Chondrocyte (in vitro differentiated cells): ENCODE results near the gene CD163L1. TPM values are rescaled to one million over a fixed set of nuclear protein-coding genes. Genes with fewer than 3 reads are reported as not detected.

Experiments used
- DNase-seq: peaks from one replicate; pipeline ENCODE4 v3.0.0; 2021; ENCODE audit warnings: mixed read lengths, low spot score
- H3K27ac Mint-ChIP-seq: one replicate; pipeline ENCODE4 v1.8.0; 2021; ENCODE audit warnings: mild to moderate bottlenecking, moderate library complexity, mixed read lengths; ENCODE audit not compliant: unreplicated experiment
- H3K27me3 Mint-ChIP-seq: 2 replicates; pipeline ENCODE4 v1.8.0; 2021; ENCODE audit warnings: low read depth, mixed read lengths
- H3K36me3 Mint-ChIP-seq: 2 replicates; pipeline ENCODE4 v1.8.0; 2021; ENCODE audit warnings: low read depth, mixed read lengths
- H3K4me1 Mint-ChIP-seq: 2 replicates; pipeline ENCODE4 v1.8.0; 2021; ENCODE audit warnings: low read depth, mild to moderate bottlenecking, mixed read lengths
- H3K4me3 Mint-ChIP-seq: one replicate; pipeline ENCODE4 v1.8.0; 2021; ENCODE audit warnings: mild to moderate bottlenecking, moderate library complexity, mixed read lengths; ENCODE audit not compliant: unreplicated experiment
- H3K9me3 Mint-ChIP-seq: 2 replicates; pipeline ENCODE4 v1.8.0; 2021; ENCODE audit warnings: low read depth, mixed read lengths
- long read RNA-seq: library from polyadenylated mRNA; stranded (forward); transcript quantifications from one replicate; pipeline ENCODE4 v2.0.0, GENCODE V29; 2021
- total RNA-seq: library from RNA; stranded (reverse); gene quantifications from 3 replicates; pipeline ENCODE4 v1.2.1, GENCODE V29; 2021
- TF ChIP-seq, protein P1 (sequence below): fragments of 200-600 bp; sonication (generic); IDR thresholded peaks from 2 replicates; pipeline ENCODE4 v1.5.0; 2021; ENCODE audit warnings: antibody characterized with exemption, mild to moderate bottlenecking, moderate library complexity

Gene CD163L1
- total RNA-seq = 1.0 to 5.2 TPM (median 3.8 TPM) in 3 replicates
- long read RNA-seq, partial matches to known transcripts = 2 of 2 reads
- long read RNA-seq, other reads (novel, unspliced or antisense) = 0 of 2 reads

DNA sequence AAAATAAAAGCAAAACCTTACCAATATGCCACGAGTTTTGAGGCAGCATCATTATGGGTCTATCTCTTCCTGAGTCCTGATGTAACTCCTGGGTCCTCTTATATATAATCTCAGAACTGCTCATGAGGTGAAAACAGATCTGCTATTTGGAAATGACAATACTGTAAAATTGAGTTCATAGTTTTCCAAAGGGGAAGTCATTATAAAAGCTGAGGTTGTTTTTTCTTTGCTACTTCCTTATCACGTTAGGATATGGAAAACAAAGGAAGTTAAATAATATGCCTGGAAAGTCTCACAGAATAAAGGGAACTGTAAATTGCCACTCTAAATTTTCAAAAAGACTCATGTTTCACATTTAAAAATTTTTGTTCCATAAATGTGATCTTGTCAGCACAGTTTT is at the start of gene CD163L1:
TSS of gene CD163L1 (minus strand) at position 78 of the 400 bp plus-strand sequence. CDS start at position 52, 26 bp downstream.
- peaks cover 8% of the 10 kb centered on the region for H3K27me3 Mint-ChIP-seq
- peaks cover 8% of the 10 kb centered on the region for H3K9me3 Mint-ChIP-seq

DNA sequence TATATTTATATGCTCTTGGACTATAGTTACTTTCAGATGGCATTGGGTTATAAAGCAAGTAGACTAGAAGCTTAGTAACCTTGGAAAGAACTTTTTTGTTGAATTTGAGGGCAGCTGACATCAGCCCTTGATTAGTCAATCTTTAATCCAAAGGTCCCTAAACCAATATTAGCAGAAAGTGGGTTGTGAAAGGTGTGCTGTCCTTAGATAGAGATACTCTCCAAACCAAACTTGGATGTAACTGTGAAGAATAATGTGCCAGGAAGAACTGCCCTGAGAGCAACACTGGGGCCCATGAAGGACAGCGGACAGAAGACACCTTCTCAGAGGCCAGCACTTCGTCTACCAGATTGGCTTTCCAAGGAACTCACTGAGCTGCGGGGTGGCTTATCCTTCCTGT is 49.1 kb upstream of the CD163L1 start:
- no peak overlapping the region for H3K27ac Mint-ChIP-seq
- peaks cover 2% of the 10 kb centered on the region for H3K27me3 Mint-ChIP-seq
- no peaks in the 10 kb centered on the region for H3K36me3 Mint-ChIP-seq
- H3K4me1 Mint-ChIP-seq = no peaks in the 10 kb centered on the region
- TF ChIP-seq, protein P1, sequence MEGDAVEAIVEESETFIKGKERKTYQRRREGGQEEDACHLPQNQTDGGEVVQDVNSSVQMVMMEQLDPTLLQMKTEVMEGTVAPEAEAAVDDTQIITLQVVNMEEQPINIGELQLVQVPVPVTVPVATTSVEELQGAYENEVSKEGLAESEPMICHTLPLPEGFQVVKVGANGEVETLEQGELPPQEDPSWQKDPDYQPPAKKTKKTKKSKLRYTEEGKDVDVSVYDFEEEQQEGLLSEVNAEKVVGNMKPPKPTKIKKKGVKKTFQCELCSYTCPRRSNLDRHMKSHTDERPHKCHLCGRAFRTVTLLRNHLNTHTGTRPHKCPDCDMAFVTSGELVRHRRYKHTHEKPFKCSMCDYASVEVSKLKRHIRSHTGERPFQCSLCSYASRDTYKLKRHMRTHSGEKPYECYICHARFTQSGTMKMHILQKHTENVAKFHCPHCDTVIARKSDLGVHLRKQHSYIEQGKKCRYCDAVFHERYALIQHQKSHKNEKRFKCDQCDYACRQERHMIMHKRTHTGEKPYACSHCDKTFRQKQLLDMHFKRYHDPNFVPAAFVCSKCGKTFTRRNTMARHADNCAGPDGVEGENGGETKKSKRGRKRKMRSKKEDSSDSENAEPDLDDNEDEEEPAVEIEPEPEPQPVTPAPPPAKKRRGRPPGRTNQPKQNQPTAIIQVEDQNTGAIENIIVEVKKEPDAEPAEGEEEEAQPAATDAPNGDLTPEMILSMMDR = no peak
- no peak overlapping the region for H3K4me3 Mint-ChIP-seq
- no peaks in the 10 kb centered on the region for H3K9me3 Mint-ChIP-seq
- DNase-seq = no peak

More for the DNA sequence above, at the start of gene CD163L1:
- DNase-seq = no peak
- no peak within 1 kb of the TSS for H3K27ac Mint-ChIP-seq
- no peak within 1 kb of the TSS for H3K4me3 Mint-ChIP-seq
- peaks cover 5% of the 10 kb centered on the region for H3K36me3 Mint-ChIP-seq
- peaks cover 6% of the 10 kb centered on the region for H3K4me1 Mint-ChIP-seq
- TF ChIP-seq, protein P1 = no peak

DNA sequence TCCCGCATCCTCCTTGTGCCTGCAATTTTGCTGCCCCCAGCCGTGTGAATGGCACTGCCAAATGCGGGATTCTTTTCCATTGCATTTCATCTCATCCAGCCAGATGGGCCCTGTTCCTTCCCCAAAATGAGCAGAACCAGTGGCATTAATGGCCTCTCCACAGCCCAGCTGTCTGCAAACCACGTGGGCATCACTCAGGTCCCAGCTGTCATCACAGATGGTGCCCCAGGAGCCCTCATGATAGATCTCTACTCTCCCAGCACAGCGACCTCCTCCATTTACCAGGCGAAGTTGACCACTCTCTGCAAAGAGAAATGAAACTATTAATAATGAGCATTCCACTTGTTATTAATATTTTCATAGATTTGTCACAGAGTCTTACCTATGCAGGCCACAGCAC is 42.6 kb upstream of the CD163L1 start:
- Mint-ChIP-seq H3K36me3 (no peaks in the 10 kb centered on the region), H3K27ac (no peak overlapping the region)

DNA sequence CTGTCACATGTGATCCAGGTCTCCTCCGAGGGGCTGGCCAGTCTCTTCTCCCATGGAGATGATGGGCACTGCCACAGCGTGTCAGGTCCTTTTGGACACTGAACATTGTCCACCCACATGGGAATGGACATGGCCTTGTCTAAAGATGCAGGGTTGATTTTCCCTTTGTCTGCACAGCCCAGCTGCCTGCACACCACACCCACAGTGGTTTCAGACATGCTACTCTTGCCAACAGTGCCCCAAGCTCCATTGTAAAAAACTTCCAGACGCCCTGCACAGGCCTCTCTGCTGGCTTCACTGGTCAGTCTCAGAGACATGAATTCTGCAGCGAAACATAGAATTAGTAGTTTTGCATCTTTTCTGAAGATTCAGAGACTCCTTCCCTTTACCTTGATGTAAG is 41.1 kb upstream of the CD163L1 start:
- DNase-seq = peak; percentile 43
- no peaks in the 10 kb centered on the region for H3K9me3 Mint-ChIP-seq
- no peak overlapping the region for H3K27ac Mint-ChIP-seq
- TF ChIP-seq, protein P1 = no peak
- H3K27me3 Mint-ChIP-seq = peaks cover 6% of the 10 kb centered on the region
- no peaks in the 10 kb centered on the region for H3K36me3 Mint-ChIP-seq
- H3K4me1 Mint-ChIP-seq = no peaks in the 10 kb centered on the region
- H3K4me3 Mint-ChIP-seq = no peak overlapping the region

More for the DNA sequence above, 42.6 kb upstream of the CD163L1 start:
- no peaks in the 10 kb centered on the region for H3K4me1 Mint-ChIP-seq
- no peak overlapping the region for H3K4me3 Mint-ChIP-seq
- no peaks in the 10 kb centered on the region for H3K9me3 Mint-ChIP-seq
- peaks cover 8% of the 10 kb centered on the region for H3K27me3 Mint-ChIP-seq
- DNase-seq = peak; percentile 34
- TF ChIP-seq, protein P1 = no peak

DNA sequence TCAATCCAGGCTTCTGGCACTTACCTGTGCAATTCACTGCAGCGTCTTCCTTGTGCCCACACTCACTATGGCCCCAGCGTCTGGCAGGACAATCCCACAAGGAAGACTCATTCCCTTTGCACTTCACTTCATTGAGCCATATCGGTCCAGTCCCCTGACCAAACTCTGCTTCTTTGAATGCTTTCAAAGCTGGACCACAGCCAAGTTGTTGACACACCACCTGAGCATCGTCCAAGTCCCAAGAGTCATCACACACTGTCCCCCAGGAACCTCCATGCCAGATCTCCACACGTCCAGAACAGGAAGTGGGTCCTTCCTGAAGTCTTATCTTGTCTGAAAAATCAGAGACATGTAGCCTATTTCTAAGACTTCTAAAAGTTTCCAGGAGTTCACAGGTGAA is 39.4 kb upstream of the CD163L1 start:
- TF ChIP-seq, protein P1 = no peak
- no peaks in the 10 kb centered on the region for H3K36me3 Mint-ChIP-seq
- H3K4me1 Mint-ChIP-seq = peaks cover 2% of the 10 kb centered on the region
- no peak overlapping the region for H3K4me3 Mint-ChIP-seq
- peaks cover 6% of the 10 kb centered on the region for H3K27me3 Mint-ChIP-seq
- H3K9me3 Mint-ChIP-seq = no peaks in the 10 kb centered on the region
- H3K27ac Mint-ChIP-seq = no peak overlapping the region
- no peak for DNase-seq
